HepG2 (cell line): ENCODE results near the gene FBXL13. TPM values are rescaled to one million over a fixed set of nuclear protein-coding genes. Genes with fewer than 3 reads are reported as not detected.

Source experiments
- ATAC-seq: fragments of 200-7000 bp; cut with Tn5 transposase; 3 replicates; pipeline ENCODE4 v1.9.1; 2020; ENCODE audit warnings: mild to moderate bottlenecking, moderate library complexity
- BruUV-seq: library from RNA; stranded (reverse); fragments of 400-500 nt; replicated peaks from 2 replicates; lab custom pipeline; 2021; lab: Mats Ljungman, UMichigan
- CTCF ChIA-PET: fragments of 300-600 bp; formaldehyde crosslinking; extraction: SDS; loops from one replicate; lab custom pipeline; 2021; ENCODE audit warnings: low total read pairs, inconsistent platforms, low intra/inter-chr PET ratio; lab: Yijun Ruan, JAX
- POLR2A ChIA-PET: fragments of 350-600 bp; sonication (Branson Sonifier 250); formaldehyde crosslinking; loops from one replicate; lab custom pipeline; 2020; ENCODE audit warnings: antibody characterized with exemption, inconsistent platforms; lab: Yijun Ruan, JAX
- DNase-seq: peaks from one replicate; pipeline ENCODE4 v3.0.0-alpha.2; 2015; ENCODE audit warnings: low spot score
- FAIRE-seq: peaks from 3 replicates; lab custom pipeline; 2011; peaks lifted over from hg19 to GRCh38; lab: Jason Lieb, UNC
- H2AFZ ChIP-seq: one replicate; pipeline ENCODE4 v1.6.1; 2011; ENCODE audit warnings: low read length, inconsistent platforms
- H3K27ac ChIP-seq: fragments of 300-600 bp; 3 replicates; pipeline ENCODE4 v1.8.0; 2011; ENCODE audit warnings: mixed run types, mild to moderate bottlenecking, mixed read lengths, low read length, inconsistent platforms; ENCODE audit not compliant: insufficient read depth; ENCODE audit errors: extremely low read length
- H3K27me3 ChIP-seq, 2 experiments: fragments of 200-600 bp in 1 of 2; 2 replicates in 1 of 2; 3 replicates in 1 of 2; pipeline versions ENCODE4 v1.6.0 to v1.8.0; 2011; ENCODE audit warnings: low read length in 2 of 2, mild to moderate bottlenecking in 2 of 2, moderate library complexity in 2 of 2, inconsistent platforms in 1 of 2; ENCODE audit not compliant: insufficient read depth in 2 of 2, control insufficient read depth in 1 of 2
- H3K36me3 ChIP-seq, 2 experiments: fragments of 200-600 bp in 1 of 2; replicated peaks in 1 of 2; 2 replicates in 1 of 2; 3 replicates in 1 of 2; pipeline versions ENCODE4 v1.5.1 to v1.8.0; 2011; ENCODE audit warnings: low read length in 2 of 2, inconsistent platforms in 1 of 2; ENCODE audit not compliant: insufficient read depth in 2 of 2, control insufficient read depth in 1 of 2
- H3K4me1 ChIP-seq: 2 replicates; pipeline ENCODE4 v1.5.1; 2012; ENCODE audit warnings: low read length, inconsistent platforms; ENCODE audit not compliant: insufficient read depth
- H3K4me2 ChIP-seq: 2 replicates; pipeline ENCODE4 v1.6.0; 2011; ENCODE audit warnings: low read depth, low read length, inconsistent platforms
- H3K4me3 ChIP-seq, 3 experiments: fragments of 200-600 bp in 1 of 3; sonication (generic), shearing (Covaris generic) in 1 of 3; replicated peaks in 1 of 3; 2 replicates each; pipeline ENCODE4 v1.5.1; 2011 to 2016; ENCODE audit warnings: low read length in 3 of 3, inconsistent platforms in 2 of 3, low read depth in 2 of 3, mild to moderate bottlenecking in 2 of 3, control low read depth in 1 of 3, mixed read lengths in 1 of 3; ENCODE audit not compliant: insufficient read depth in 1 of 3
- H3K79me2 ChIP-seq: one replicate; pipeline ENCODE4 v1.6.1; 2011; ENCODE audit warnings: low read length, inconsistent platforms; ENCODE audit not compliant: insufficient read depth
- H3K9ac ChIP-seq: 2 replicates; pipeline ENCODE4 v1.6.0; 2011; ENCODE audit warnings: mild to moderate bottlenecking, low read depth, low read length, inconsistent platforms; ENCODE audit not compliant: insufficient read depth
- H3K9me3 ChIP-seq: 2 replicates; pipeline ENCODE4 v1.5.1; 2012; ENCODE audit warnings: mild to moderate bottlenecking, low read length
- H4K20me1 ChIP-seq: 2 replicates; pipeline ENCODE4 v1.6.0; 2011; ENCODE audit warnings: inconsistent platforms, mild to moderate bottlenecking, low read length, moderate library complexity; ENCODE audit not compliant: insufficient read depth
- ATF7 ChIP-seq, 2 experiments: fragments of 450-650 bp in 1 of 2; sonication (generic) in 1 of 2; formaldehyde crosslinking in 1 of 2; IDR thresholded peaks; 2 replicates each; pipeline versions ENCODE4 v1.4.0 to v1.6.1; 2016 to 2020; ENCODE audit warnings: antibody characterized with exemption in 1 of 2, mild to moderate bottlenecking in 1 of 2, missing genetic modification reagents in 1 of 2
- CC2D1A ChIP-seq: sonication (generic); formaldehyde crosslinking; IDR thresholded peaks from 2 replicates; pipeline ENCODE4 v1.8.1; 2023; ENCODE audit warnings: mild to moderate bottlenecking, missing genetic modification reagents
- CREBL2 ChIP-seq: sonication (generic); formaldehyde crosslinking; IDR thresholded peaks from 2 replicates; pipeline ENCODE4 v1.8.1; 2023; ENCODE audit warnings: missing genetic modification reagents, mild to moderate bottlenecking, borderline replicate concordance
- PAXIP1 ChIP-seq: sonication (generic); formaldehyde crosslinking; conservative IDR thresholded peaks from 2 replicates; pipeline ENCODE4 v1.4.0; 2020; ENCODE audit warnings: mild to moderate bottlenecking, missing genetic modification reagents, moderate library complexity
- RAD21 ChIP-seq: fragments of 450-650 bp; formaldehyde crosslinking; IDR thresholded peaks from 2 replicates; pipeline ENCODE4 v1.5.0; 2020; ENCODE audit warnings: mild to moderate bottlenecking
- RNF2 ChIP-seq: fragments of 450-650 bp; conservative IDR thresholded peaks from 2 replicates; pipeline ENCODE4 v1.6.1; 2016; ENCODE audit warnings: low read depth
- TEAD3 ChIP-seq: optimal IDR thresholded peaks from 2 replicates; pipeline ENCODE3; 2016; ENCODE audit warnings: borderline replicate concordance
- TRAFD1 ChIP-seq: sonication (generic); formaldehyde crosslinking; IDR thresholded peaks from 2 replicates; pipeline ENCODE4 v1.5.1; 2020; ENCODE audit warnings: missing genetic modification reagents, mild to moderate bottlenecking, borderline replicate concordance
- XRCC5 ChIP-seq: fragments of 200-400 bp; formaldehyde crosslinking; optimal IDR thresholded peaks from 2 replicates; pipeline ENCODE3; 2017; ENCODE audit warnings: mild to moderate bottlenecking, low read length
- ZNF891 ChIP-seq: sonication (generic); formaldehyde crosslinking; IDR thresholded peaks from 2 replicates; pipeline ENCODE4 v1.5.0; 2020; ENCODE audit warnings: mild to moderate bottlenecking, missing genetic modification reagents
- WGBS: methylation state at CpG from one replicate; pipeline ENCODE4 v1.1.6; 2017; ENCODE audit warnings: low lambda C conversion rate; 5-methylcytosine and 5-hydroxymethylcytosine counted together
- in situ Hi-C: cut with HindIII; loops from 2 replicates; pipeline ENCODE4 v1.10.0; 2017; ENCODE audit warnings: low pct_unique_long_range_greater_than_20kb; ENCODE audit not compliant: extremely low pct_ligation_motif_present
- intact Hi-C: fragments of 100-400 bp; cut with micrococcal nuclease; formaldehyde crosslinking; loops from one replicate; pipeline ENCODE4 v1.10.0; 2022; ENCODE audit not compliant: unreplicated experiment
- polyA plus RNA-seq, 8 experiments: library from polyadenylated mRNA; depleted of rRNA in 3 of 8; stranded (reverse) in 7 of 8; unstranded in 1 of 8; fragments of >200 nt; fragmentation: Illumina TruSeq in 4 of 8; extraction: Trizol in 4 of 8; gene quantifications; 2 replicates each; pipeline versions ENCODE4 v1.2.1 to v1.2.3, GENCODE V29; 2011 to 2016; ENCODE audit warnings: low read depth in 4 of 8, missing spikeins in 1 of 8, mixed read lengths in 1 of 8; ENCODE audit not compliant: insufficient read depth in 1 of 8
- total RNA-seq, 5 experiments: library from RNA; depleted of rRNA; stranded (reverse); fragments of >200 nt; fragmentation: Illumina TruSeq; extraction: Trizol; gene quantifications; 2 replicates each; pipeline ENCODE4 v1.2.3, GENCODE V29; 2016; ENCODE audit warnings: low read depth in 1 of 5
- TF ChIP-seq, protein P1 (sequence below): sonication (generic); formaldehyde crosslinking; IDR thresholded peaks from 2 replicates; pipeline ENCODE4 v1.4.0; 2020; ENCODE audit warnings: mild to moderate bottlenecking, low read depth, missing genetic modification reagents

FBXL13 gene
- total and polyA plus RNA-seq, 2 of the 13 experiments (the other 11 are each of a cell fraction or from before 2014, with no cell fraction given) = 0.24 to 0.77 TPM

DNA sequence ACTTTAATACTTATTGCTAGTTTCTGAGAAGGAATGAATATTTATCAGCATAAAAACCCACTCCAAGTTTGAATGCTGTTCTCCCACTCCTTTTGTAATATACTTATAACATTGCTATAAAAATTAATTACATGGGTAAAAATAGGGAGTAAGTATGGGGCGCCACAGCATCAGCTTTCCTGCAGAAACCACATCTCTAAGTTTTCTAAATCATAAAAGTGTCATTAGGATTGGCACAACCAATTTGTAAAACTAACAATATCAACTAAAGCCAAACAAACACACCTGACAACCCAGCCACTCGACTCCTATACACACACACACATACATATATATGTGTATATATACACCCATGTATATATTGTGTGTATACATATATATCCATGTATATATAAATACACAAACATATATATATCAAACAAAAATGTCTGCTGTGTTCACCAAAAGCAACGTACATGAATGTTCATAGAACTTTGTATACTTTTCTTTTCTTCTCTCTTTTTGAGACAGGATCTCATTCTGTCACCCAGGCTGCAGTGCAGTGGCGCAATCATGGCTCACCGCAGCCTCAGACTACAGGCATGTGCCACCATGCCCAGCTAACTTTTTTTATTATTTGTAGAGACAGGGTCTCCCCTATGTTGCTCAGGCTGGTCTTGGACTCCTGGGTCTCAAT lies 176.6 kb downstream of the FBXL13 start (continued):
- TF ChIP-seq PAXIP1 (CRISPR knock-in tag) = no peak
- TF ChIP-seq TEAD3 = no peak
- TF ChIP-seq RNF2 = no peak
- no peak for TF ChIP-seq ZNF891 (CRISPR knock-in tag)

- ChIA-PET POLR2A (no interaction called here), CTCF (no interaction called here)
- Histone ChIP-seq H3K4me3 (no peak overlapping the region), H3K27ac (no peak overlapping the region), H3K4me1 (no peaks in the 10 kb centered on the region), H3K27me3 (no peaks in the 10 kb centered on the region), H2AFZ (no peak overlapping the region), H3K79me2 (no peaks in the 10 kb centered on the region), H3K9ac (no peak overlapping the region), H3K4me2 (no peak overlapping the region), H3K9me3 (no peaks in the 10 kb centered on the region), H3K36me3 (no peaks in the 10 kb centered on the region), H4K20me1 (no peaks in the 10 kb centered on the region)
- WGBS = 44% methylated on average over 2 of the region's 2 CpGs
- no peak for TF ChIP-seq CREBL2 (CRISPR knock-in tag)
- TF ChIP-seq ATF7 (IDR thresholded peaks at IDR 0.05) = no peak
- TF ChIP-seq ATF7 (CRISPR knock-in tag; IDR thresholded peaks at IDR 0.05) = no peak
- TF ChIP-seq, protein P1, sequence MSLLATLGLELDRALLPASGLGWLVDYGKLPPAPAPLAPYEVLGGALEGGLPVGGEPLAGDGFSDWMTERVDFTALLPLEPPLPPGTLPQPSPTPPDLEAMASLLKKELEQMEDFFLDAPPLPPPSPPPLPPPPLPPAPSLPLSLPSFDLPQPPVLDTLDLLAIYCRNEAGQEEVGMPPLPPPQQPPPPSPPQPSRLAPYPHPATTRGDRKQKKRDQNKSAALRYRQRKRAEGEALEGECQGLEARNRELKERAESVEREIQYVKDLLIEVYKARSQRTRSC = no peak
- TF ChIP-seq RAD21 (CRISPR knock-in tag) = no peak
- TF ChIP-seq CC2D1A = no peak
- TF ChIP-seq XRCC5 = no peak
- TF ChIP-seq TRAFD1 = no peak
- intact Hi-C loops (no loop called here), in situ Hi-C loops (no loop called here)
- no TSS peak for BruUV-seq
- DNase-seq (no peak), FAIRE-seq (no peak), ATAC-seq (no peak)
Observed at GRCh38 chr7:102897211-102897631, 177.4 kb downstream of the FBXL13 start.
